Stimulated activated naive CD4-positive, alpha-beta T cell treated with Interleukin-2 at 50 U/mL for 16 hours (primary cell): Measurements from ENCODE around the gene OR2L13.
"Not testable (repeated sequence)": the region's sequence is repeated elsewhere in the genome, so short reads cannot be mapped to it uniquely, and the experiment has no call there.

Experiments used
- DNase-seq: peaks from one replicate; lab custom pipeline; 2025; lab: John Stamatoyannopoulos, UW

The OR2L13 gene, protein sequence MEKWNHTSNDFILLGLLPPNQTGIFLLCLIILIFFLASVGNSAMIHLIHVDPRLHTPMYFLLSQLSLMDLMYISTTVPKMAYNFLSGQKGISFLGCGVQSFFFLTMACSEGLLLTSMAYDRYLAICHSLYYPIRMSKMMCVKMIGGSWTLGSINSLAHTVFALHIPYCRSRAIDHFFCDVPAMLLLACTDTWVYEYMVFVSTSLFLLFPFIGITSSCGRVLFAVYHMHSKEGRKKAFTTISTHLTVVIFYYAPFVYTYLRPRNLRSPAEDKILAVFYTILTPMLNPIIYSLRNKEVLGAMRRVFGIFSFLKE

DNA sequence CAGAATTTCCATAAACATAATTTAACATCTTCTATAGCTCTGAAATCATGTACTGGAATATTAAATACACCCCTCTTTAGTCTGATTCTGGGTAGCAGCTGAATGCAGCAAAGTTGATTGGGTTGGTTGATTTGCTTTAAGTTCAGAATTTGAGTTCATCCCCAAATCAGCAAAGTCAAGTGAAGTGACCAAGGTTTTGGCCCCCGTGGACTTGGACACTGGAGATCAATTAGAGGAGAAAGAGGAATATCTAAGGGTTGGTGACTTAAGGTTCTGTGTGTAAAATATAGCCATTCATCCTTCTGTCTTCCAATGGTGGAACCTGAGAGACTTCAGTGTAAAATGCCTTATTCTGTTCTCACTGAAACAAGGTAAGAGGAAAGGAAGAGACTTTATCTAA is at the start of gene OR2L13:
Gene OR2L13 (plus strand): TSS at position 301 of the 400 bp plus-strand sequence. CDS start 4,192 bp downstream, outside the sequence.
- no peak for DNase-seq

DNA sequence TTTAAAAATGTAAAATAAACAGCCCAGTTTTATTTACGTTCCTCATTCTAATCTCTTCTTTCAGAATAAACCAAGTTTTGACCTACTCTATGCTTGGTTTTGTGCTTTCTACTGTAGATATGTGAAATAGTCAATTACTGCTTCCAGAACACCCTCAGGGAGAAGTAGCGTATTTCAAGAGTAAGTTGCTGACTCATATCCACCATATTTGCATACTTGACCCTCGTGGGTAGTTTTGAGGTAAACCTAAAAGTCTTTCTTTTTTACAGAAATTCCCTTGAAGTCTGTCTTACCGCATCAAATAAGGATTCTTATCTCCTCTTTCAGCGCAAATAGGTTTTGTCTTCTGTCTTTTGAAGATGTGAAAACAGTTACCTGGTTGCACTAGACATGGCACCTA is 49.8 kb upstream of the OR2L13 start:
- no peak for DNase-seq

DNA sequence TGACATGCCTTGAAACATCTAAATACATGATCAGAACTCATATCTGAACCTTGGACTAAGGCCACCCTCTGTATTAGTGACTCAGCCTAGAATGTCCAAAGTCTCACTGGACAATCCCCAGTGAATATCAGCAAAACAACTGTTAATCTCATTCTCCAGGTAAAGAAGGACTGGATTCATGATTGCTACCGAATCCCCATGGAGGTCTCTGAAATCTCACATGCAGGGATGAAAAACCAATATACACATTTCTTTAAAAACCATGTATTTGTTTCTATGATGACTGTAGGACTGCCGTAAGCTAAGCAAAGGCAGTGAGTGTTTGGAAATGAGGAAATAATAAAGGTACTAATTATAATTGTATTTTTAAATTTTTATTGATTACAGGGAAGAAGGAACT is 48.4 kb upstream of the OR2L13 start, which contains the start of gene OR2L3:
Gene OR2L3 (plus strand): TSS at position 301 of the 400 bp plus-strand sequence. CDS start 13,846 bp downstream, outside the sequence.
- no peak for DNase-seq

DNA sequence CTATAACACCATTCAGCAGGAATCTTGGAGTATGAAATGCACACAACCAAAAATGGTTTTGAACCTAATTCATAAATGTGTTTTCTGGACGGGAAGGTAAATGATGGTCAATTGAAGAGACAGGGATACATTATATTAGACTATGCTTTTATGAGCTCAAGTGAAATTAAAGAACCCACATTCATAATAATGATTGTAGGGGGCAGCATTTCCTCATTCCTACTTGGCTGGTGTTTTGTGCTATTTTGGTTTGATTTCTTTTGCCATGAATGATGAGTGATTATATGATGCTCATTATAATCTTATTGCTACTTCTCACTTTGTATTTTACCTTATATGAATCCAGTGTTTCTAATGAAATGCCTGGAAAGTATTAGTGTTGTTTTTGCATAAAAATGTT is 48.0 kb upstream of the OR2L13 start:
- no peak for DNase-seq

DNA sequence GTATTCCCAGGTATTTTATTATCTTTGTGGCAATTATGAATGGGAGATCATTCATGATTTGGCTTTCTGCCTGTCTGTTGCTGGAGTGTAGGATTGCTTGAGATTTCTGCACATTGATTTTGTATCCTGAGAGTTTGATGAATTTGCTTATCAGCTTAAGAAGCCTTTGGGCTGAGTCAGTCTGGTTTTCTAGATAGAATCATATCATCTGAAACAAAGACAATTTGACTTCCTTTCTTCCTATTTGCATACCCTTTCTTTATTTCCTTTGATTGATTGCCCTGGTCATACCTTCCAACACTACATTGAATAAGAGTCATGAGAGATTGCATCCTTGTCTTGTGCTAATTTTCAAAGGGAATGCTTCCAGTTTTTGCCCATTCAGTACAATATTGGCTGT is 40.3 kb upstream of the OR2L13 start:
- DNase-seq: no peak

DNA sequence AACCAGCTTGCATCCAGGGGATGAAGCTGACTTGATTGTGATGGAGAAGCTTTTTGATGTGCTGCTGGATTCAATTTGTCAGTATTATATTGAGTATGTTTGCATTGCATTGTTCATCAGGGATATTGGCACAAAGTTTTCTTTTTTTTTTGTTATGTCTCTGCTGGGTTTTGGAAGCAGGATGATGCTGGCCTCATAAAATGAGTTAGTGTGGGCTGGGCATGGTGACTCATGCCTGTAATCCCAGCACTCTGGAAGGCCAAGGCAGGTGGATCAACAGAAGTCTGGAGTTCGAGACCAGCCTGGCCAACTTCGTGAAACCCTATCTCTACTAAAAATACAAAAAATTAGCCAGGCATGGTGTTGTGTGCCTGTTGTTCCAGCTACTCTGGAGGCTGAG is 39.7 kb upstream of the OR2L13 start:
- DNase-seq: no peak

DNA sequence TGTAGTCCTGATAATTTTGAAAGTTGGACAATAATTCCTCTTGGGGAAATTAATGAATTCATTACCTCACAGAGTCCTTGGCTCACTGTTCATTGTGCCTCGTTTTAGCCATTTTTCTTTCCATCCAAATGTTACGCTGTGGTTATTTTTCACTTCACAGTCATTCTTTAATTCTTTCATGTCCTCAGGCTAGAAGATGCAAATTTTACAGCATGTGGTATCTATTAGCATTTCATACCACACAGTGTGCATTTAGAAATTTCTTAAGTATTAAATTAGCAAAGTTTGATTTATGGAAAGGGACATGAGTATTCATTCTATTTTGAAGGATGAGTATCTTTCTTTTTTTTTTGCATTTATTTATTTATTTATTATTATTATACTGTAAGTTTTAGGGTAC is 29.9 kb upstream of the OR2L13 start:
- no peak for DNase-seq

DNA sequence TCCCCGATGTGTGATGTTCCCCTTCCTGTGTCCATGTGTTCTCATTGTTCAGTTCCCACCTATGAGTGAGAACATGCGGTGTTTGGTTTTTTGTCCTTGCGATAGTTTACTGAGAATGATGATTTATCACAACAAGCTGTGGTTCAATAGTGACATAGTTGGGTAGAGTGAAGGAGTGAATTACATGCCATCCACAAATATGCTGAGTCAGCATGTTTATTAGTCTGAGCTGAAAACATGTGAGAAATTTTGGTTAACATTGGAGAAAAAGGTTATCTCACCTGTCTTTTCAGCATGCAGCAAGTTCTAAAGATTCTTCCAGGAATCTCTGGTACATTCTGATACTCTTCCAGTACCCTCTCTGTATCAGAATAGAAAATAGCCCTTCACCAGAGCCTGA is 29.4 kb upstream of the OR2L13 start:
- no peak for DNase-seq

DNA sequence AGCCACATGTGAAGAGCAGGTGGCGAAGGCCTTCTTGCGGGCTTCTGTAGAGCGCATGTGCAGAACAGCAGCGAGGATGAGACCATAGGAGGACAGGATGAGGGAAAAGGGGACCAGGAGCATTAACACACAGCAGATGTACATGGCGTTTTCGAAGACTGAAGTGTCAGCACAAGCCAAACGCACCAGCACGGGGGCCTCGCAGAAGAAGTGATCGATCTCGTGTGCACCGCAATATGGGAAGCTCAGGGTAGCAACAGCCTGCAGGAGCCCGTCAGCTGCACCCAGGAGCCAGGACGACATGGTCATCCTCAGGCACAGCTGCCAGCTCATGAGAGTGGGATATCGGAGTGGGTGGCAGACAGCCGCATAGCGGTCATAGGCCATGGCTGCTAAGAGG is 11.1 kb upstream of the OR2L13 start:
- DNase-seq: not testable (repeated sequence)

DNA sequence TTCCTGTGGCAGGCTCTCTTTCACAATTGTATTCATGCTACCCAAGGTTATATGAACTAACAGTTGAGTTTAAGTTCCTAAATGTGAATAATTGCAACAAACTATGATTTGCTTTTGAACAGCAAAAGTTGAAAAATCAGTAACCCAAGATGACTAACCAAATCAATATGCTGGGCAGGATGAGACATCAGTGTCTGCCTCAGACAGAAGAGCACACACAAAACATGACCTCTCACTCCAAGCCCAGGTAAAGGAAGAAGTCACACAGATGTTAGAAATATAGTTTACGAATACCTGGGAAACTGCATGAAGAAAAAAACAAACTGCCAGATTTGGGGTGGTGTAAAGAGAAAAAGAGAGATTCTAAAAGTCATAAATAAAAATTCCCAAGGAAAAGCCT is 3.5 kb downstream of the OR2L13 start:
- no peak for DNase-seq

DNA sequence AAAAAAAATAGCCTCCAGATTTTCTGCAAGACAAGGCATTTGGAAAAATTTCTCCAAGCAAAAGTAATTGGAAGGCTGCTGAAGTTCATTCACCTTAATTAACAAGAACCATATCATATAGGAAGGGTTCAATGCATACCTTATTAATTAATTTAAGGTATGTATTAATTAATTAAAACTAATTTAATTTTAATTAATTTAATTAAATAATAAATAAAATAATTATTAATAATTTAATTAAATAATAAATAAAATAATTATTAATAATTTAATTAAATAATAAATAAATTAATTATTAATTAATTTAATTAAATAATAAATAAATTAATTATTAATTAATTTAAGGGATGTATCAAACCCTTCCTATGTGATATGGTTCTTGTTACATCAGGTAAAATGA is 7.9 kb downstream of the OR2L13 start:
- no peak for DNase-seq

DNA sequence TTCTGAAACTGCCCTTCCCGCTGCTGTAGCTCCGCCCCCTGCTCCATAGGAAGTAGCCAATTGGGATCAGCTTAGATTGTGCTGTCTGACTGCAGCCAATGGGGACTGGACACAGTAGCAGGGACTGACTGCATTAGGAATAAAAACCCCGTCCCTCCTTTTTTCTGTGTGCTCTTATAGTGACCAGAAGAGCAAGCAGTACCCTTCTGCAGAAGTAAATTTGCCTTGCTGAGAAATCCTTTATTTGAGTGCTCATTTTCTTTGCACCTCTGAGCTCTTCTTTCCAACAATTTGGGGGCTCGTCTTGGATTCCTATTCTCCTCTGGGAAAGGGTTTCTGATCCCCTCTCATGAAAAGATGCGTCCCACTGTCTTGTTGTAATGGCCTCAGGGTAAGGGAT is 16.2 kb downstream of the OR2L13 start:
- DNase-seq: no peak

DNA sequence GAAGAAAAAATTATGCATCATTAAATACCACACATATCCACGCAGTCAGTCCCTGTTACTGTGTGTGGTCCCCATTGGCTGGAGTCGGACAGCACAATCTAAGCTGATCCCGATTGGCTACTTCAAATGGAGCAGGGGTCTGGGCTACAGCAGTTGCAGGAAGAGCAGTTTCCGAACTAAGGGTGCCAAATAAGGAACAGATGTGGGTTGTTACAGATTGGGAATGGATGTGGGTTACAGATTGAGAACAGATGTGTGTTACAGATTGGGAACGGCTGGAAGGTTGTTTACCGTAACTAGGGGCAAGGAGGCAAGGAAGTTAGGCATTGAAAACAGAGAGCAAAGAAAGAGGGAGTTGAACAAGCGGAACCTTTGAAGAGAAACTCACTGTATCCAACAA is 19.9 kb downstream of the OR2L13 start:
- DNase-seq: no peak

DNA sequence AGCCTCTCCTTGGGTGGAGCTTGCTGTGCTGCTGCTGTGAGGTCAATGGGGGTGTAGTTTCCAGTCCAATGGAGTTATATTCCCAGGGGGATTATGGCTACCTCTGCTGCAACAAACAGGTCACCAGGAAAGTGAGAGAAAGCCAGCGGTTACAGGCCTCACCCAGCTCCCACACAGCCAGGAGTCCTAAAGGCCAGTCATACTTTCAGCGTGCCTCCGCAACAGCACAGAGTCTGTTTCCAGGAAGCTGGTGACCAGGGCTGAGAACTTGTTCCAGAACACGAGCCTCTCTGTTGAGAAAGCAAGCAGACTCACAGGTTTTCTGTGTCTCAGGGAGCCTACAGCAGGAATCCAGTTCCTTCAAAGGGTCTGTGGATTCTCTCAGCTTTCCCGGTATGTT is 32.7 kb downstream of the OR2L13 start:
- DNase-seq: no peak

DNA sequence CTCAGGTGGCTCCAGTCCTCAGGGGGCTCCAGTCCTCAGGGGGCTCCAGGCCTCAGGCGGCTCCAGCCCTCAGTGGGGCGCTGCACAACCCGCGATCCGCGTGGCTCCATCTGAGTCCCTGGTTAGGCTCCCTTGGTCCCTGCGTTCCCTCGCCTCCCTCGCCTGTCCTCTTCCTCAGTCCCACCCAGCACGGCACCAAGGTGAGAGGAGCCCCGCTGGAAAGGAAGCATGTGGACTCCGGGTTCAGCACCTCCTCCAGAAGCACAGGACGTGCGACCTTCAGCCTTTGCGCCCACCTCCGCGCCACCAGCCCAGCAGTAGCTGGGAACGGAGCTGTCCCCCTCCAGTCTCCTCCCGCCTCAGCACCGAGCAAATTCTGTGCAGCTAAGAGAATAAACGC is 41.8 kb downstream of the OR2L13 start:
- DNase-seq: no peak

DNA sequence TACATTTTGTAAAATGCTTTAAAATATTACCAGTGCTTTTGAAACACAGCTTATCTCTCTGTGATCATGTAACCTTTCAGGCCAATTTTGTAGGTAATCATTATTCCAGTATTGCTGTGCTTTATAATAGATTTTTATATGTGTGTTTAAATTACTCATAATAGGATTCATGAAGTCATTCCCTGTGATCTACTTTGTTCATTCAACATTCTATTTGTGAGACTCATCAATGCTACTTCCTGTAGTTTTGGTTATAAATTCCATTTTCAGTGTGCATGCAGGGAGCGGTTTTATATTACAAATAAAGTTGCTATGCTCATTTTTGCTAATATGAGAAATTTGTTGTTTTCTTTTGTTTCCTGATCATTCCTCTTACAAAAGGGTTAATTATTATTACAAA is 45.9 kb downstream of the OR2L13 start:
- DNase-seq: no peak

DNA sequence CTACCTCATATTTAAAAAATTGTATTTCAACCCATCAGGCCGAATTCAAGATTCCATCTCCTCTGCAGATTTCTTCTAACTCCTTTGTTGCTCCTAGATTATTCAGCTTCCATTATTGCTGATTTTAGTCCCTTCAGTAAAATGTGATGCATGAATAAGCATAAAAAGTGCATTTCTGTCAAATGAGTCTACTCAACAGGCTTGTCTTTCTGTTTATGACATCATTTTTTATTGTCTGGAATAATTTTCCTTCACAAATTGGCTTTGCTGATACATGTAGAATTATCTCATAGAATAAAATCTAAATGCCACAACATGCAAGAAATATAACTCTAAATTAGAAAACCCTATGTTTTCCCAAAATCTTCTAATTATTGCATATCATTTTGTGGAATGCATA is 48.3 kb downstream of the OR2L13 start:
- DNase-seq: no peak

DNA sequence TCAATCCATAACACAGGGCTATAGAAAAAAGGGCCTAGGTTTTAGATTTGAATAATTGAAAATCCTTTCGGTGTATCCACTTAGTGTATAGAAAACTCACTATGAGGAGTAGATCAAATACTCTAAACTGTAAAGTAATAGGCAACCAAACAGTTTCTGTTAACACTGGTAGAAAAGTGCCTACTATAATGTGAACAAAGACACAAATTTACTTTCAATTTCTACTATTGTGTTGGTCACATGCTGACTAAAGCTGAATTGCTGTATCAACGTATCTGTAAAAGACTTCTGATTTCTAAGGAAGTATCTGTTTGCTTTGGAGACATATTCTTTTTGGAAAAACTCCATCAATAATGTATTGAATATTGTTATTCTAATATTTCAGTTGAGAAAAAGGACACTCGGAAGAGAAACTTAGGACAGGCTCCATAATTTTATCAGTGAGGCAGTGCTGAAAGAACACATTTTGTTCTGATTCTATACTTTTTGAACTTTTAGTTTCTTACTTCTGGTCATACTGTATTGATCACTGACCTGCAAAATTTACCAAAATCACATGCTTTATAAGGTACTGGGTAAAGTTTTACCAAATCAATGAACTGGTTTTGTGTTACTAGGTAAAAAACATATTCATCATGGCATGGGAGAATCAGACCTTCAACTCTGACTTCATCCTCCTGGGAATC is 49.7 kb downstream of the OR2L13 start, which contains the start of gene OR2M5:
Gene OR2M5 (plus strand): TSS at position 636 of the 686 bp plus-strand sequence. CDS start 0 bp downstream, at position 636.
- DNase-seq: no peak
